ENCODE measurements around the gene TXLNA. TPM values are rescaled to one million over a fixed set of nuclear protein-coding genes. Genes with fewer than 3 reads are reported as not detected.
"Not testable (repeated sequence)": the region's sequence is repeated elsewhere in the genome, so short reads cannot be mapped to it uniquely, and the experiment has no call there.

The TXLNA gene
- 10 to 100 TPM; 79.7 to 79.8 TPM for total RNA-seq

DNA sequence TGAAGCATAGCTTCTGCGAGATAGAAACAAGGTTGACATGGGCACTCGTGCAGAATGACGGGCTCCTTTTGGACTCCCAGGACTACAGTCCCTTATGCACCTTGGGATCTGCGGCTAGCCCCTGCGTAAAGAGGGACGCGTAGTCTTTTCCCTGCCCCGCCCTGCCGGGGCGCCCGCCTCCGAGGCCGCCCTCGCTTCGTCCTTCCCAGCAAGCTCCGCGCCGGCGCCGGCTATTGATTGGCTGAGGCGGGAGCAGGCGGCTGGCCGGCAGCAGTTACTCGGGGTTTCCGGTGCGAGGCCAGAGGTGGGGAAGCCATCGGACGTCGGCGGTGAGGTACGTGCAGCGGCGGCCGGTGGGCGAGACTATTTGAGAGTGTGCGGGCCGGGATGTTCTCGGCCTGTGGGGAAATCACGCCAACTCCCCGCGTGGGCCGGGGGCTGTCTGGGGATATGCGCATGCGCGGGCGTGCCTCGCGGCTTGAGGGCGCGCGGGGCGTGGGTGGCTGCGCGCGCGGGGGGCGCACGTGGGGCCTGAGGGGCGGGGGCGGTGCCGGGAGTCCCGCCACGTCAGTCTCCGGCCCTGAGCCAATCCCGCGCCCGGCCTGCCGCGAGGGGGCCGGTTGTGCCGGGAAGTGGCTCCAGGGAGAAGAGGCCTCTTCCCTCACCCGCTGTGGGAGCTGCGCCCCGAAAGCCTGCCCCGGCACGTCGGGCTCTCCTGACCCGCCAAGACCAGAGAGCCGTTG lies at the start of gene TXLNA:
Gene TXLNA (plus strand): TSS at position 233 of the 743 bp plus-strand sequence. CDS start 671 bp downstream, outside the sequence.
- peak; percentile 93 for DNase-seq
- POLR2A ChIA-PET = interaction anchor here (0.5 to 2.5 kb wide), 17 partner anchors 10 to 215 kb away, joined by 3 to 20 read pairs (median 4); partner anchors contain the start of genes BSDC1, CCDC28B, FAM167B and IQCC
- Mint-ChIP-seq H3K4me1 (ENCODE audit: low read depth) (peaks cover 45% of the 10 kb centered on the region), H3K27me3 (ENCODE audit: low read depth) (no peaks in the 10 kb centered on the region), H3K9me3 (ENCODE audit: insufficient read depth) (no peaks in the 10 kb centered on the region), H3K4me3 (peak within 1 kb of the TSS; percentile 95), H3K36me3 (ENCODE audit: low read depth) (peaks cover 48% of the 10 kb centered on the region), H3K27ac (peak within 1 kb of the TSS; percentile 99)
- peak; percentile 91 for ATAC-seq
- CTCF ChIA-PET = interaction anchor here (0.6 to 2.4 kb wide), 7 partner anchors 21 to 215 kb away, joined by 3 to 11 read pairs (median 6); partner anchors contain the start of genes BSDC1, CCDC28B, HDAC1 and KPNA6

DNA sequence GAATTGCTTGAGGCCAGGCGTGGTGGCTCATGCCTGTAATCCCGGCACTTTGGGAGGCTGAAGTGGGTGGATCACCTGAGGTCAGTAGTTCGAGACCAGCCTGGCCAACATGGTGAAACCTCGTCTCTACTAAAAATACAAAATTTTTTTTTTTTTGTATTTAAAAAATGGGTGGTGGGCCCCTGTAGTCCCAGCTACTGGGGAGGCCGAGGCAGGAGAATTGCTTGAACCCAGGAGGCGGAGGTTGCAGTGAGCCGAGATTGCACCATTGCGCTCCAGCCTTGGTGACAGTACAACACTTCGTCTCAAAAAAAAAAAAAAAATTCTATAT lies 45.6 kb upstream of the TXLNA start:
- CTCF ChIA-PET, POLR2A ChIA-PET: not testable (repeated sequence)
- H3K4me1 Mint-ChIP-seq (ENCODE audit: low read depth) = peaks cover 19% of the 10 kb centered on the region

DNA sequence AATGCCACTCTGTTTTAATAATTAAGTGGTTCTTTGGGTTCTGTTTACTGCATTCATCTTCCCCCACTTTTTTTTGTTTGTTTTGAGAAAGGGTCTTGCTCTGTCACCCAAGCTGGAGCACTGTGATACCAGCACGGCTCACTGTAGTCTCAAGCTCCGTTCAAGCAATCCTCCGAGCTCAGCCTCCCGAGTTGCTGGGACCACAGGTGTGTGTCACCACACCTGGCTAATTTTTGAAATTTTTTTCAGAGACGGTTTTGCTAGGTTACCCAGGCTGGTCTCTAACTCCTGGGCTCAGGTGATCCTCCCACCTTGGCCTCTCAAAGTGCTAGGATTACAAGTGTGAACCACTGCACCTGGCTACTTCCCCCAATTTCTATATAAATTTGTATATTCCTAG lies 42.4 kb upstream of the TXLNA start:
- ChIA-PET CTCF (no interaction called here), POLR2A (no interaction called here)
- H3K36me3 Mint-ChIP-seq (ENCODE audit: low read depth) = peaks cover 31% of the 10 kb centered on the region
- H3K27me3 Mint-ChIP-seq (ENCODE audit: low read depth) = no peaks in the 10 kb centered on the region
- H3K9me3 Mint-ChIP-seq (ENCODE audit: insufficient read depth) = no peaks in the 10 kb centered on the region
- H3K27ac Mint-ChIP-seq = no peak overlapping the region
- H3K4me3 Mint-ChIP-seq = no peak overlapping the region
- DNase-seq (no peak), ATAC-seq (no peak)
- peaks cover 29% of the 10 kb centered on the region for H3K4me1 Mint-ChIP-seq (ENCODE audit: low read depth)

More for the DNA sequence above, 45.6 kb upstream of the TXLNA start:
- not testable (repeated sequence) for H3K4me3 Mint-ChIP-seq; ATAC-seq; H3K9me3 Mint-ChIP-seq (ENCODE audit: insufficient read depth); H3K27me3 Mint-ChIP-seq (ENCODE audit: low read depth); H3K27ac Mint-ChIP-seq; DNase-seq
- H3K36me3 Mint-ChIP-seq (ENCODE audit: low read depth) = peaks cover 24% of the 10 kb centered on the region

DNA sequence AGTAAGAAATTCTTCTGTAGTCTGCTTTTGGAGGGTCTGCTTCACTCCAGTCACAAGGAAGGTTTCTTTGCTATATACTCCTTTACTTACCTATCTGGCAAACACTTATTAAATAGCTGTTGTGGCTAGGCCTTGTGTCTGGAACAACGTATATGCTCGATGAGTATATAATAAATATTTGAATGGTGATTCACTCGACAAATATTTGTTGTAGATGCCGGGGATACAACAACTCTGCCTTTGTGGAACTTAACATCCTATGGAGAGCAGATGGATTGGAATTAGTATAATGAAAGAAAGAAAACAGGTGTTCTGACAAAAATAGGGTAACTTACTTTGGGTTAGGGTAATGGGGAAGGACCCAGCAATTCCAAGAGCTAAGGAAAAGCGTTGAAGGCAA lies 40.5 kb upstream of the TXLNA start:
- ATAC-seq (no peak), DNase-seq (no peak)
- POLR2A ChIA-PET = no interaction called here
- Mint-ChIP-seq H3K36me3 (ENCODE audit: low read depth) (peaks cover 31% of the 10 kb centered on the region), H3K27ac (peak overlapping the region; percentile 21), H3K27me3 (ENCODE audit: low read depth) (no peaks in the 10 kb centered on the region), H3K9me3 (ENCODE audit: insufficient read depth) (no peaks in the 10 kb centered on the region), H3K4me1 (ENCODE audit: low read depth) (peaks cover 29% of the 10 kb centered on the region), H3K4me3 (no peak overlapping the region)
- CTCF ChIA-PET = interaction anchor here (1.1 to 1.2 kb wide), 2 partner anchors 11 to 18 kb away, joined by 3 to 4 read pairs; no protein-coding TSS in a partner anchor

DNA sequence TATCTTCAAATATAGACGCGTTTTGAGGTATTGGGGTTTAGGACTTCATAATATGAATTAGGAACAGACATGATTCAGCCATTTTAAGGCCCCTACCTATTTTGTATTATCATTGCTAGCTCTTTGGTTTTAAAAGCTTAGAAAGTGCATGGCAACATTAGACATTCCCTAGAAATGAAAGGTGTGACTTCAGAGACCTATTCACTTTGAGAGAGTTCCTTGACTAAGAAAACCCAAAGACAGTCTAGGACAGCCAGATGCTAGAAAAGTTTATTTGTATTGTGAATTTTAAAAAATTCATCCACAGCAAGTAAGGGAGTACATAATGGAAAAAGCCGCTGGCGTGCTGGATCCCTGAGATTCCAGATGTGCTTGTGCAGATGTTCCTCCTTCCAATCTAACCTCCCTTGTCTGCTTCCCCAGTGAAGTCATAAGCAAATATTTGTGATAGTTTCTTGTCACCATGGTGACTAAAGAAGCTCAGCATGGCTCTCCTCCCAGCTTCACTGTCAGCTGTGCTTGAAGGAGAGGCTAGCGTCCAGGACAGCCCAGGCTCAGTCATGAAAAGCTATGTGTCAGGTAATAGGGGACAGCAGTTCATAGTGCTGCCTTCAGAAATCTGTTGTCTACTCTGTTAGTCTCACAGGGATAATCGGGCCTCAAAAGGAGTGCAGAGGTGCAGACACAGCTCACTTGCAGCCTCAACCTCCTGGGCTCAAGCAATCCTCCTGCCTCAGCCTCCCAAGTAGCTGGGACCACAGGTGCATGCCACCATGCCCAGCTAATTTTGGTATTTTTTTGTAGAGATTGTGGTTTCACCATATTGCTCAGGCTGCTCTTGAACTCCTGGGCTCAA lies 36.8 kb upstream of the TXLNA start:
- ChIA-PET CTCF (interaction anchor here (1.1 to 1.6 kb wide), 2 partner anchors 31 to 34 kb away, joined by 3 to 5 read pairs; no protein-coding TSS in a partner anchor), POLR2A (no interaction called here)
- Mint-ChIP-seq H3K4me3 (no peak overlapping the region), H3K27ac (peak overlapping the region; percentile 46), H3K4me1 (ENCODE audit: low read depth) (peaks cover 37% of the 10 kb centered on the region), H3K27me3 (ENCODE audit: low read depth) (no peaks in the 10 kb centered on the region), H3K9me3 (ENCODE audit: insufficient read depth) (no peaks in the 10 kb centered on the region), H3K36me3 (ENCODE audit: low read depth) (peaks cover 30% of the 10 kb centered on the region)
- ATAC-seq = no peak
- DNase-seq = no peak

DNA sequence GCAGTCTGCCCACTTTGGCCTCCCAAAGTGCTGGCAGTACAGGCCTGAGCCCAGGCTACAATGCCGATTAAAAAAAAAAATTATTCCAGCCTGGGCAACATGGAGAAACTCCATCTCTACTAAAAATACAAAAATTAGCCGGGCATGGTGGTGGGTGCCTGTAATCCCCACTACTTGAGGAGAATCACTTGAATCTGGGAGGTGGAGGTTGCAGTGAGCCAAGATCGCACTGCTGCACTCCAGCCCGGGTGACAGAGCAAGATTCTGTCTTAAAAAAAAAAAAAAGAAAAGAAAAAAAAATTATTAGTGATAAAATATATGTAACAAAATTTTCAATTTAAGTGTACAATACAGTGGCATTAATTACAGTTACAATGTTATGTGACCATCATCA lies 36.2 kb upstream of the TXLNA start:
- H3K4me3 Mint-ChIP-seq; ATAC-seq; POLR2A ChIA-PET; H3K9me3 Mint-ChIP-seq (ENCODE audit: insufficient read depth); DNase-seq; H3K27me3 Mint-ChIP-seq (ENCODE audit: low read depth); H3K27ac Mint-ChIP-seq: not testable (repeated sequence)
- peaks cover 37% of the 10 kb centered on the region for H3K36me3 Mint-ChIP-seq (ENCODE audit: low read depth)
- CTCF ChIA-PET = interaction anchor here (1.1 to 1.6 kb wide), 2 partner anchors 31 to 35 kb away, joined by 3 to 5 read pairs; no protein-coding TSS in a partner anchor
- H3K4me1 Mint-ChIP-seq (ENCODE audit: low read depth) = peaks cover 31% of the 10 kb centered on the region

DNA sequence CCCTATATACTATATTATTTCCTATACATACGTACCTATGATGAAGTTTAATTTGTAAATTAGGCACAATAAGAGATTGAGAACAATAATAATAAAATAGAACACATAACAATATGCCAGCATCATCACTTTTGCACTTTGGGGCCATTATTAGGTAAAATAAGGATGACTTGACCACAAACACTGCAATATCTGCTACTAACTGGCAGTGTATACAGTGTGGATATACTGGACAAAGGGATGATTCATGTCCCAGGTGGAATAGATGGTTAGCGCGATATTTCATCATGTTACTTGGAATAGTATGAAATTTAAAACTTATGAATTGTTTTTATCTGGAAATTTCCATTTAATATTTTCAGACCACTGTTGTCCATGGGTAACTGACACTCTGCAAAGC lies 35.4 kb upstream of the TXLNA start:
- Mint-ChIP-seq H3K27me3 (ENCODE audit: low read depth) (no peaks in the 10 kb centered on the region), H3K36me3 (ENCODE audit: low read depth) (peaks cover 37% of the 10 kb centered on the region), H3K27ac (no peak overlapping the region), H3K4me3 (no peak overlapping the region), H3K9me3 (ENCODE audit: insufficient read depth) (peaks cover 3% of the 10 kb centered on the region), H3K4me1 (ENCODE audit: low read depth) (peaks cover 25% of the 10 kb centered on the region)
- ChIA-PET POLR2A (no interaction called here), CTCF (no interaction called here)
- DNase-seq = no peak
- no peak for ATAC-seq

DNA sequence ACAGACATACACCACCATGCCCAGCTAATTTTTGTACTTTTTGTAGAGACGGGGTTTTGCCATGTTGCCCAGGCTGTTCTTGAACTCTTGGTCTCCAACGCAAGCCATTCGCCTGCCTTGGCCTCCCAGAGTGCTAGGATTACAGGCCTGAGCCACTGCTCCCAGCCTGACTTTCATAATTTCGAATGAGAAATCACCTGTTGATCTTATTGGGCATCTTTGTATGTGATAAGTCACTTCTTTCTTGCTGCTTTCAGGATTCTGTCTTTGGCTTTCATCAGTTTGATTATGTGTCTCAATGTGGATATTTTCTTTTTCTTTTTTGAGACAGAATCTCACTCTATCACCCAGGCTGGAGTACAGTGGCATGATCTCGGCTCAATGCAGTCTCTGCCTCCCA lies 31.7 kb upstream of the TXLNA start:
- ATAC-seq; H3K27me3 Mint-ChIP-seq (ENCODE audit: low read depth); H3K4me3 Mint-ChIP-seq; POLR2A ChIA-PET; DNase-seq; H3K9me3 Mint-ChIP-seq (ENCODE audit: insufficient read depth); H3K27ac Mint-ChIP-seq; CTCF ChIA-PET: not testable (repeated sequence)
- H3K4me1 Mint-ChIP-seq (ENCODE audit: low read depth) = peaks cover 13% of the 10 kb centered on the region
- peaks cover 35% of the 10 kb centered on the region for H3K36me3 Mint-ChIP-seq (ENCODE audit: low read depth)

DNA sequence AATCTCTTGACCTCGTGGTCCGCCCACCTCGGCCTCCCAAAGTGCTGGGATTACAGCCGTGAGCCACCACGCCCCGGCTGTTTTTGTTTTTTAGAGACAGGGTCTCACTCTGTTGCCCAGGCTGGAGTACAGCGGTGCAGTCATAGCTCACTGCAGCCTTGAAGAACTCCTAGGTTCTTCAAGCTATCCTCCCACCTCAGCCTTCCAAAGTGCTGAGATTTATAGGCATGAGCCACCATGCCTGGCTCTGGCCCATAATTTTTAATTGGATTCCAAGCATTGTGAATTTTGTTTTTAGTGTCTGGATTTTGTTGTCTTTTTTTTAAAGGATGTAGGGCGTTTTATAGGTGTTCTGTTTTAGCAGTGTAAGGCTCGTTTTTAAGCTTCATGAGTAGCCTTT lies 28.6 kb upstream of the TXLNA start:
- Mint-ChIP-seq H3K27ac (no peak overlapping the region), H3K4me3 (no peak overlapping the region), H3K9me3 (ENCODE audit: insufficient read depth) (peaks cover 5% of the 10 kb centered on the region), H3K4me1 (ENCODE audit: low read depth) (peaks cover 4% of the 10 kb centered on the region), H3K36me3 (ENCODE audit: low read depth) (peaks cover 34% of the 10 kb centered on the region), H3K27me3 (ENCODE audit: low read depth) (no peaks in the 10 kb centered on the region)
- DNase-seq (no peak), ATAC-seq (no peak)
- CTCF ChIA-PET = interaction anchor here (1.3 kb wide), 1 partner anchor 562 kb away, joined by 4 read pairs; no protein-coding TSS in a partner anchor
- POLR2A ChIA-PET = no interaction called here

DNA sequence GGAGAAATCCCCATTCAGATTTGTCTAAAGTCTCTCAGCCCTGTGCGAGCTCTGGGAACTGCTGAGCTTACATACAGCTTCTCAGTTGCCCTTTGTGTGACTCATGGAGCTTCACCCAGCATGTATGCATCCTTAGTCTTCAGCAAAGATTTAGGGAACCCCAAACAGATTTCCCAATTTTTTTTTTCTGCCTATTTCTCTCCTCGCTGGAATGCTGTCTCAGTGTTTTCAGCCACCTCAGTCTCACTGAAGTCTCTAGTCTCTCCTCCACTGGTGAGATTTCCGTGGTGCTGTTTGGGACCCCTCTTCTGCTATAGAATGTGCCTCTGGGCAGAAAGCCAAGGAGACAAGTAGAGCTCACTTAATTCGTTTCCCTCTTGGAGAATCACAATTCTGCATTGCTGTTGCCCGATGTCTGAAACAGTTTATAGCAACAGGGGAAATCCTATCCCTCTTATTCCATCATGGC lies 28.1 kb upstream of the TXLNA start:
- no peak for ATAC-seq
- Mint-ChIP-seq H3K4me3 (no peak overlapping the region), H3K4me1 (ENCODE audit: low read depth) (peaks cover 2% of the 10 kb centered on the region), H3K9me3 (ENCODE audit: insufficient read depth) (peaks cover 5% of the 10 kb centered on the region), H3K36me3 (ENCODE audit: low read depth) (peaks cover 35% of the 10 kb centered on the region), H3K27ac (no peak overlapping the region), H3K27me3 (ENCODE audit: low read depth) (no peaks in the 10 kb centered on the region)
- POLR2A ChIA-PET = interaction anchor here (0.7 kb wide), 1 partner anchor 17 kb away, joined by 3 read pairs; no protein-coding TSS in a partner anchor
- CTCF ChIA-PET = no interaction called here
- no peak for DNase-seq

DNA sequence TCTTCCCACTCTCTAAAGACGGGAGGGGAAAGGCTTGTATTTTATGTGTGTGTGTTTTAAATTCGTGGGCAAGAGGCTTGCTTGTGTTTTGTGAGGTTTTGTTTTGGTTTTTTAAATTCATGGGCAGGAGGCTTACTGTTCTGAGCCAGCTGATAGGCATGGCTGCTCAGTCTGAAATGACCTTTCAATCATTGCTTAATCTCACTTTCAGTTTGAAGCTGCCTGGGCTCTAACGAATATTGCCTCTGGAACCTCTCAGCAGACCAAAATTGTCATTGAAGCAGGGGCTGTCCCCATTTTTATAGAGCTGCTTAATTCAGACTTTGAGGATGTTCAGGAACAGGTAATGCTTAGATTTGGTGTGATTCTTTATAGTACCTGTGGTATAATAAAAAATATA lies 20.3 kb upstream of the TXLNA start:
- ATAC-seq (no peak), DNase-seq (no peak)
- no peak overlapping the region for H3K4me3 Mint-ChIP-seq
- CTCF ChIA-PET = no interaction called here
- H3K4me1 Mint-ChIP-seq (ENCODE audit: low read depth) = no peaks in the 10 kb centered on the region
- H3K27ac Mint-ChIP-seq = no peak overlapping the region
- peaks cover 67% of the 10 kb centered on the region for H3K36me3 Mint-ChIP-seq (ENCODE audit: low read depth)
- POLR2A ChIA-PET = interaction anchor here (0.7 kb wide), 1 partner anchor 463 kb away, joined by 3 read pairs; no protein-coding TSS in a partner anchor
- no peaks in the 10 kb centered on the region for H3K27me3 Mint-ChIP-seq (ENCODE audit: low read depth)
- H3K9me3 Mint-ChIP-seq (ENCODE audit: insufficient read depth) = no peaks in the 10 kb centered on the region

DNA sequence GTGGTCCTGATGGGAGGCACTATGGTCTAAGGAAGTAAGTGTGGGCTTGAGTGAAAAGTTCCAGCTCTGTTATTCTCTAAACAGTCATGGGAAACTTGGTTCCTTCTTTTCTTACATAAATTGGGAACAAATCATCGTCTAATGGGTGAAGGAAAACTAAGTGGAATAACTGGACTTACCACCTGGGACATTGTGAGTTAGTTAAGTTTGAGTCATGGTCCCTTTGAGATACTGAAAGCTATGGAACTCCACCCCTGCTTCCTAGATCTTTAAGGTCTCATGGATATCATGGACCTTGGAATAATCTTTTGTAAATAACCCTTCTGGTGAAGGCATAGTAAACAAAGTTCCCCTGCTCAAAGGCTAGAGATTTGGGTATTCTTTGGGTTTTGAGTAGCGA lies 16.1 kb upstream of the TXLNA start:
- DNase-seq (no peak), ATAC-seq (no peak)
- H3K27me3 Mint-ChIP-seq (ENCODE audit: low read depth) = no peaks in the 10 kb centered on the region
- ChIA-PET POLR2A (no interaction called here), CTCF (no interaction called here)
- H3K36me3 Mint-ChIP-seq (ENCODE audit: low read depth) = peaks cover 56% of the 10 kb centered on the region
- no peaks in the 10 kb centered on the region for H3K4me1 Mint-ChIP-seq (ENCODE audit: low read depth)
- no peak overlapping the region for H3K27ac Mint-ChIP-seq
- no peak overlapping the region for H3K4me3 Mint-ChIP-seq
- no peaks in the 10 kb centered on the region for H3K9me3 Mint-ChIP-seq (ENCODE audit: insufficient read depth)
